NCI-H774 (cell line): ENCODE data around the gene LRP10.
"Not testable (repeated sequence)": the region's sequence is repeated elsewhere in the genome, so short reads cannot be mapped to it uniquely, and the experiment has no call there.

Experiments used
- DNase-seq: peaks from one replicate; lab custom pipeline; 2025; lab: John Stamatoyannopoulos, UW

LRP10 gene

GRCh38 chr14:22843123-22843925 lies 28.2 kb upstream of the LRP10 start:
- no peak for DNase-seq

- no peak for DNase-seq
These were observed 27.1 kb upstream of the LRP10 start for GRCh38 chr14:22844221-22845102.

GRCh38 chr14:22845103-22845394 lies 26.5 kb upstream of the LRP10 start:
- no peak for DNase-seq

- DNase-seq = no peak
These were observed 25.5 kb upstream of the LRP10 start for GRCh38 chr14:22845821-22846625.

- DNase-seq = no peak
These were observed 24.7 kb upstream of the LRP10 start for GRCh38 chr14:22846811-22847307.

- no peak for DNase-seq
These were observed 23.7 kb upstream of the LRP10 start for GRCh38 chr14:22847661-22848341.

- DNase-seq = no peak
These were observed 23.0 kb upstream of the LRP10 start for GRCh38 chr14:22848351-22849164.

- no peak for DNase-seq
These were observed 22.2 kb upstream of the LRP10 start for GRCh38 chr14:22849212-22849819.

GRCh38 chr14:22850944-22851764 lies 20.4 kb upstream of the LRP10 start:
- no peak for DNase-seq

- not testable (repeated sequence) for DNase-seq
These were observed 19.4 kb upstream of the LRP10 start for GRCh38 chr14:22852178-22852577.

GRCh38 chr14:22852599-22852939 lies 19.0 kb upstream of the LRP10 start:
- DNase-seq = no peak

GRCh38 chr14:22852940-22853767 lies 18.4 kb upstream of the LRP10 start:
- peak; percentile 57 for DNase-seq

- not testable (repeated sequence) for DNase-seq
These were observed 17.2 kb upstream of the LRP10 start for GRCh38 chr14:22854296-22854695.

- no peak for DNase-seq
These were observed 16.4 kb upstream of the LRP10 start for GRCh38 chr14:22854963-22855724.

GRCh38 chr14:22856428-22856827 lies 15.1 kb upstream of the LRP10 start:
- no peak for DNase-seq

GRCh38 chr14:22860377-22860776 lies 11.2 kb upstream of the LRP10 start:
- not testable (repeated sequence) for DNase-seq

- no peak for DNase-seq
These were observed 9.9 kb upstream of the LRP10 start for GRCh38 chr14:22861651-22862050.

GRCh38 chr14:22864979-22865378 lies 6.6 kb upstream of the LRP10 start:
- DNase-seq = no peak
